ENCODE measurements around the gene CFAP299. TPM values are rescaled to one million over a fixed set of nuclear protein-coding genes. Genes with fewer than 3 reads are reported as not detected.

CFAP299 gene
- total RNA-seq, 1 donor from 2014 or later: not detected

DNA sequence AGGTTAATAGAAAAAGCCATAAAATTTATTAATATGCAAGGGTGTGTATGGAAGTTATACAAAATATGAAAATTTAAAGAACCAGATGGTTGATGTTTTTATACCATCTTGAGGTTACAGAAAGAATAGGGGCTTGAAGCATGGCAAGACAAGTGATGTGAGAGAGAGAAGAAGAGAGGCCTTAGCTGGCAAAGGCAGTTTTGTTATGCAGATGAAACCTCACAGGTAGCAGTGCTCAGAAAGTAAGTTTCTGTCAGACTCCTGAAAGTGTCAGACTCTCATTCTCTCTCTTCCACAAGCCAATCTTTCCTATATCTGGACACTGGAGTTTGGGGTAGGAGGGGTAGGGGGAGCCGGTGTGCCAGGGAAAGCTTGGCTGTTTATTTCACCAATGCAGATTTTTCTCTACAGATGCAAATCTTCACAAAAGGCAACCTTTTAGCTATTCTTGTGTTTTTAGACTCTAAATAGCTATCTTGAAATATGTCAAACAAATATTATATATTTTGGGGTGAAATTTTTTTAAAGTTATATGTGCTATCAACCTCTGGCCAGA is 124.5 kb downstream of the CFAP299 start:
- Mint-ChIP-seq H3K27ac (ENCODE audit: unreplicated experiment) (no peak overlapping the region), H3K27me3 (ENCODE audit: low read depth) (no peaks in the 10 kb centered on the region), H3K4me1 (peaks cover under 1% of the 10 kb centered on the region), H3K9me3 (peaks cover 3% of the 10 kb centered on the region), H3K36me3 (ENCODE audit: low read depth) (no peaks in the 10 kb centered on the region), H3K4me3 (no peak overlapping the region)
- no peak for DNase-seq (ENCODE audit: low read depth, low spot score)
- TF ChIP-seq, protein P1, sequence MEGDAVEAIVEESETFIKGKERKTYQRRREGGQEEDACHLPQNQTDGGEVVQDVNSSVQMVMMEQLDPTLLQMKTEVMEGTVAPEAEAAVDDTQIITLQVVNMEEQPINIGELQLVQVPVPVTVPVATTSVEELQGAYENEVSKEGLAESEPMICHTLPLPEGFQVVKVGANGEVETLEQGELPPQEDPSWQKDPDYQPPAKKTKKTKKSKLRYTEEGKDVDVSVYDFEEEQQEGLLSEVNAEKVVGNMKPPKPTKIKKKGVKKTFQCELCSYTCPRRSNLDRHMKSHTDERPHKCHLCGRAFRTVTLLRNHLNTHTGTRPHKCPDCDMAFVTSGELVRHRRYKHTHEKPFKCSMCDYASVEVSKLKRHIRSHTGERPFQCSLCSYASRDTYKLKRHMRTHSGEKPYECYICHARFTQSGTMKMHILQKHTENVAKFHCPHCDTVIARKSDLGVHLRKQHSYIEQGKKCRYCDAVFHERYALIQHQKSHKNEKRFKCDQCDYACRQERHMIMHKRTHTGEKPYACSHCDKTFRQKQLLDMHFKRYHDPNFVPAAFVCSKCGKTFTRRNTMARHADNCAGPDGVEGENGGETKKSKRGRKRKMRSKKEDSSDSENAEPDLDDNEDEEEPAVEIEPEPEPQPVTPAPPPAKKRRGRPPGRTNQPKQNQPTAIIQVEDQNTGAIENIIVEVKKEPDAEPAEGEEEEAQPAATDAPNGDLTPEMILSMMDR (conservative IDR thresholded peaks at IDR 0.05): no peak

DNA sequence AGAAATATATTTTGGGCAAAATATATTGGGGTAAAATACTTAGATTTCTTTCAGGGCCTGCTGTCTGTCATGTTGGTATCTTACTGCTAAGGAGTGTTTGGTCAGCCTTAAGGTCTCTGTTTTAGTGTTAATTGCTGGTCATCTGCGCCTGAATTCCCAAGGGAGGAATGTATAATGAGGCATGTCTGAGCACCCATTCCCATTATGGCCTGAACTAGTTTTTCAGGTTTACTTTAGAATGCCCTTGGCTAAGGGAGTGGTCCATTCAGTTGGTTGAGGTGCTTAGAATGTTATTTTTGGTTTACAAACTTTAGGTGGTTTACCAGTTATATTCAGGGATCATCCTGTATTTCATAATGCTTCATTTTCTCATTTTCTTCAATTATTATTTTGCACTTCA is 125.9 kb downstream of the CFAP299 start:
- peaks cover 6% of the 10 kb centered on the region for H3K4me1 Mint-ChIP-seq

DNA sequence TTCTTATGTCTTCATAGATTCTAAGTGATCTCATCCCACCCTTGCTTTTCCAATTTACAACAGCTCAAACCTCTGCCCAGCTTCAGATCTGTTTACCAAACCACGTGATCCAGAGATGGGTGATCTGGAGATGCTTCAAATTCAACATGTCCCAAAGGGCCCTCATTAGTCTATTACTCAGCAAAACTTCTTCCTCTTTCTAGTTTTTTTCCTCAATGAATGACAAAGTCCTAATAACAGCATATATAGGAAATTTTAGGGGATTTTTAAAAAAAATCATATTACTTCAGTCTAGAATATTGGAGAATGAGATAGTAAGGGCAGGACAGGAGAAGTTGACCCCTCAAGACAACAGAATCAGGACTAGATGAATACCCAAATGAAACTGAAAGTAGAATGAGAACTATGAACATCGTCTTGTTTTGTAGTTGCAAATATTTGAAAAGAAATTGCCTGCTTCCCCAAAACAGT is 127.1 kb downstream of the CFAP299 start:
- no peak overlapping the region for H3K27ac Mint-ChIP-seq (ENCODE audit: unreplicated experiment)
- DNase-seq (ENCODE audit: low read depth, low spot score): no peak
- H3K4me3 Mint-ChIP-seq: no peak overlapping the region
- TF ChIP-seq, protein P1 (conservative IDR thresholded peaks at IDR 0.05): no peak
- H3K4me1 Mint-ChIP-seq: peaks cover 6% of the 10 kb centered on the region
- H3K36me3 Mint-ChIP-seq (ENCODE audit: low read depth): no peaks in the 10 kb centered on the region
- H3K27me3 Mint-ChIP-seq (ENCODE audit: low read depth): no peaks in the 10 kb centered on the region
- peaks cover 3% of the 10 kb centered on the region for H3K9me3 Mint-ChIP-seq

More for the DNA sequence above, 125.9 kb downstream of the CFAP299 start:
- Mint-ChIP-seq H3K9me3 (peaks cover 3% of the 10 kb centered on the region), H3K27me3 (ENCODE audit: low read depth) (no peaks in the 10 kb centered on the region), H3K4me3 (no peak overlapping the region), H3K36me3 (ENCODE audit: low read depth) (no peaks in the 10 kb centered on the region), H3K27ac (ENCODE audit: unreplicated experiment) (no peak overlapping the region)
- TF ChIP-seq, protein P1 (conservative IDR thresholded peaks at IDR 0.05): no peak
- DNase-seq (ENCODE audit: low read depth, low spot score): no peak

DNA sequence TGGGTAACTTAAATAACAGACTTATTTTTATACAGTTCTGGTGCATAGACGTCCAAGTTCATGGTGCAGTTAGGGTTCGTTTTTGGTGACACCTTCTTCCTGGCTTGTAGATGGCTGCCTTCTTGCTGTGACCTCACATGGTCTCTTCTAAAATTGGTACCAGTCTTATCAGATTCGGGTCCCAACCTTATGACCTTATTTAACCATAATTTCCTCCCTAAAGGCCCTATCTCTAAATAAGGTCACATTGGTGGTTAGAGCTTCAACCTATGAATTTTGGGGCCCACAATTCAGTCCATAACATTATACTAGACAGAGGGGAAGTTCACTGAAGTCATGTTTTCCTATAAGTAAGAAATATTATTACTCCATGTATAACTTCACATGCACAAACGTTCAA is 128.0 kb downstream of the CFAP299 start:
- Mint-ChIP-seq H3K4me3 (no peak overlapping the region), H3K27ac (ENCODE audit: unreplicated experiment) (no peak overlapping the region), H3K27me3 (ENCODE audit: low read depth) (no peaks in the 10 kb centered on the region), H3K4me1 (peaks cover 6% of the 10 kb centered on the region), H3K36me3 (ENCODE audit: low read depth) (no peaks in the 10 kb centered on the region), H3K9me3 (peaks cover 3% of the 10 kb centered on the region)
- TF ChIP-seq, protein P1 (conservative IDR thresholded peaks at IDR 0.05): no peak
- DNase-seq (ENCODE audit: low read depth, low spot score): no peak

DNA sequence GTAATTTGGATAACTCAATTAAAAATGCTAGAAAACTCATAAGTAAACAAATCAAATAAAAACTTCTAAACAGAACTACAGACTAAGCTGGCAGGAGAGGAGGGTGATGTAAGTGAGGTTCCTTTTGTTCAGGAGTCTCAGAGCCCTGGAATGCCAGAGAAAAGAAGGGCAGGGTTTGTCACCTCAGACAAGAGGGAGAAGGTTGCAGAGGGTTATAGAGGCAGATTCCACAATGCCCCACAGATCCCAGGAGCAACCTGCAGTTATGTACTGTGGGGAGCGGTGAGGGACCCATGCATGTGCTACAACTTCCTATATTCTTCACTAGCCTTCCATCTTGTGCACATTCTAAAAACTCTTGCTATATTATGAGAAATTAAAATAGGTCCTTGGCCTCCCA is 129.7 kb downstream of the CFAP299 start:
- TF ChIP-seq, protein P1 (conservative IDR thresholded peaks at IDR 0.05): no peak
- peaks cover 6% of the 10 kb centered on the region for H3K4me1 Mint-ChIP-seq
- peaks cover 3% of the 10 kb centered on the region for H3K9me3 Mint-ChIP-seq
- H3K27ac Mint-ChIP-seq (ENCODE audit: unreplicated experiment): no peak overlapping the region
- H3K36me3 Mint-ChIP-seq (ENCODE audit: low read depth): no peaks in the 10 kb centered on the region
- no peak for DNase-seq (ENCODE audit: low read depth, low spot score)
- no peak overlapping the region for H3K4me3 Mint-ChIP-seq
- no peaks in the 10 kb centered on the region for H3K27me3 Mint-ChIP-seq (ENCODE audit: low read depth)

Measured in neural crest cell (in vitro differentiated cells).